K562 (cell line): Measurements from ENCODE around the gene ZNF554. TPM values are rescaled to one million over a fixed set of nuclear protein-coding genes. Genes with fewer than 3 reads are reported as not detected.
A peak's percentile ranks its signal among the peaks of the same experiment; 100 is the strongest.

Experiments
- CBX5 ChIP-seq: IDR thresholded peaks from 2 replicates; pipeline ENCODE4 v1.6.1; 2014; ENCODE audit warnings: low read depth, borderline replicate concordance
- CHD2 ChIP-seq: IDR thresholded peaks from 2 replicates; pipeline ENCODE4 v1.6.1; 2011; ENCODE audit warnings: low read depth, low read length
- CTBP1 ChIP-seq: fragments of 450-650 bp; IDR thresholded peaks from 2 replicates; pipeline ENCODE4 v1.6.1; 2016; ENCODE audit warnings: borderline replicate concordance
- DPF2 ChIP-seq: fragments of 450-650 bp; IDR thresholded peaks from 2 replicates; pipeline ENCODE4 v1.6.1; 2016
- EGR1 ChIP-seq: fragments of 450-650 bp; conservative IDR thresholded peaks from 2 replicates; pipeline ENCODE4 v1.6.1; 2017; ENCODE audit warnings: mild to moderate bottlenecking
- GTF2F1 ChIP-seq: IDR thresholded peaks from 2 replicates; pipeline ENCODE4 v1.6.1; 2011; ENCODE audit warnings: low read depth, low read length, improper control_type of control experiment
- NCOA4 ChIP-seq: fragments of 450-650 bp; IDR thresholded peaks from 2 replicates; pipeline ENCODE4 v1.6.1; 2018; ENCODE audit warnings: mild to moderate bottlenecking; ENCODE audit not compliant: partially characterized antibody
- NFIC ChIP-seq: fragments of 450-650 bp; IDR thresholded peaks from 2 replicates; pipeline ENCODE4 v1.6.1; 2017; ENCODE audit warnings: mild to moderate bottlenecking, inconsistent platforms
- PML ChIP-seq: IDR thresholded peaks from 2 replicates; pipeline ENCODE4 v1.6.1; 2012; ENCODE audit warnings: low read length, inconsistent platforms
- SMAD3 ChIP-seq: fragments of 450-650 bp; formaldehyde crosslinking; conservative IDR thresholded peaks from 2 replicates; pipeline ENCODE4 v1.4.0; 2020; ENCODE audit warnings: mild to moderate bottlenecking
- SOX6 ChIP-seq: fragments of 450-650 bp; IDR thresholded peaks from 2 replicates; pipeline ENCODE4 v1.6.1; 2014; ENCODE audit warnings: mild to moderate bottlenecking
- STAT5A ChIP-seq: IDR thresholded peaks from 2 replicates; pipeline ENCODE4 v1.6.1; 2012; ENCODE audit warnings: low read length, inconsistent platforms, borderline replicate concordance
- XRCC4 ChIP-seq: IDR thresholded peaks from one replicate; pipeline ENCODE4 v1.6.1; 2011; ENCODE audit not compliant: insufficient read depth, insufficient read length; ENCODE audit errors: extremely low read depth
- ZC3H11A ChIP-seq: IDR thresholded peaks from 2 replicates; pipeline ENCODE4 v1.6.1; 2012; ENCODE audit warnings: low read depth, low read length, improper control_type of control experiment
- ZNF398 ChIP-seq: fragments of 250-450 bp; sonication (Bioruptor Pico); IDR thresholded peaks from 2 replicates; pipeline ENCODE4 v1.8.0; 2021; ENCODE audit warnings: moderate library complexity, mild to moderate bottlenecking, inconsistent platforms
- ZNF561 ChIP-seq: fragments of 450-650 bp; formaldehyde crosslinking; conservative IDR thresholded peaks from 2 replicates; pipeline ENCODE4 v1.4.0; 2020; ENCODE audit warnings: mild to moderate bottlenecking, moderate library complexity
- ZNF57 ChIP-seq: fragments of 450-650 bp; formaldehyde crosslinking; IDR thresholded peaks from 2 replicates; pipeline ENCODE4 v1.4.0; 2020; ENCODE audit warnings: mild to moderate bottlenecking, moderate library complexity
- polyA plus RNA-seq, 8 experiments: library from polyadenylated mRNA; depleted of rRNA in 4 of 8; stranded (reverse) in 5 of 8; unstranded in 3 of 8; fragments of >200 nt; fragmentation: Nextera tagmentation in 2 of 8; fragmentation: Illumina TruSeq in 1 of 8; extraction: Ambion mirVana in 2 of 8; extraction: Trizol in 1 of 8; gene quantifications; 2 replicates each; pipeline versions ENCODE4 v1.2.1 to v1.2.3, GENCODE V29; 2011 to 2014; ENCODE audit warnings: inconsistent platforms in 1 of 8, missing spikeins in 1 of 8
- total RNA-seq, 7 experiments: library from RNA; depleted of rRNA in 6 of 7; stranded (reverse); fragments of >200 nt in 6 of 7; fragmentation: Illumina TruSeq in 2 of 7; extraction: Trizol in 2 of 7; gene quantifications; 2 replicates each; pipeline versions ENCODE4 v1.2.1 to v1.2.3, GENCODE V29; 2011 to 2021; ENCODE audit warnings: low replicate concordance in 1 of 7
- TF ChIP-seq, protein P1 (sequence below): IDR thresholded peaks from 2 replicates; pipeline ENCODE4 v1.6.1; 2011; ENCODE audit warnings: borderline replicate concordance, low read depth, mild to moderate bottlenecking, moderate library complexity, low read length; ENCODE audit not compliant: insufficient read depth, poor library complexity, severe bottlenecking
- TF ChIP-seq, protein P2 (sequence below), 2 experiments: fragments of 450-650 bp; conservative IDR thresholded peaks; 2 replicates each; pipeline ENCODE4 v1.6.1; 2017; ENCODE audit warnings: mild to moderate bottlenecking in 2 of 2, moderate library complexity in 2 of 2
- TF ChIP-seq, protein P3 (sequence below): fragments of 450-650 bp; IDR thresholded peaks from 2 replicates; pipeline ENCODE4 v1.6.1; 2016
- TF ChIP-seq, protein P4 (sequence below): sonication (generic); formaldehyde crosslinking; IDR thresholded peaks from 2 replicates; pipeline ENCODE4 v1.8.0; 2022; ENCODE audit warnings: mild to moderate bottlenecking, missing genetic modification reagents, borderline replicate concordance

ZNF554 gene
- total and polyA plus RNA-seq, 9 of the 15 experiments (the other 6 are each of a cell fraction or from before 2014, with no cell fraction given) = 0.07 to 1.8 (median 1.1) TPM

- TF ChIP-seq DPF2 (peak; percentile 86), ZNF57 (CRISPR knock-in tag) (no peak), ZNF561 (no peak), CTBP1 (peak; percentile 51; the same call in 1 of the 2 replicates), SOX6 (peak; percentile 85), PML (peak; percentile 69), STAT5A (peak; percentile 75; the same call in 1 of the 2 replicates), SMAD3 (no peak), NFIC (peak; percentile 51), EGR1 (no peak), CHD2 (no peak), CBX5 (no peak), XRCC4 (no peak), ZNF398 (CRISPR knock-in tag) (no peak), NCOA4 (no peak), GTF2F1 (no peak), ZC3H11A (no peak)
- TF ChIP-seq, protein P1, sequence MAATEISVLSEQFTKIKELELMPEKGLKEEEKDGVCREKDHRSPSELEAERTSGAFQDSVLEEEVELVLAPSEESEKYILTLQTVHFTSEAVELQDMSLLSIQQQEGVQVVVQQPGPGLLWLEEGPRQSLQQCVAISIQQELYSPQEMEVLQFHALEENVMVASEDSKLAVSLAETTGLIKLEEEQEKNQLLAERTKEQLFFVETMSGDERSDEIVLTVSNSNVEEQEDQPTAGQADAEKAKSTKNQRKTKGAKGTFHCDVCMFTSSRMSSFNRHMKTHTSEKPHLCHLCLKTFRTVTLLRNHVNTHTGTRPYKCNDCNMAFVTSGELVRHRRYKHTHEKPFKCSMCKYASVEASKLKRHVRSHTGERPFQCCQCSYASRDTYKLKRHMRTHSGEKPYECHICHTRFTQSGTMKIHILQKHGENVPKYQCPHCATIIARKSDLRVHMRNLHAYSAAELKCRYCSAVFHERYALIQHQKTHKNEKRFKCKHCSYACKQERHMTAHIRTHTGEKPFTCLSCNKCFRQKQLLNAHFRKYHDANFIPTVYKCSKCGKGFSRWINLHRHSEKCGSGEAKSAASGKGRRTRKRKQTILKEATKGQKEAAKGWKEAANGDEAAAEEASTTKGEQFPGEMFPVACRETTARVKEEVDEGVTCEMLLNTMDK = no peak
- TF ChIP-seq, protein P2, sequence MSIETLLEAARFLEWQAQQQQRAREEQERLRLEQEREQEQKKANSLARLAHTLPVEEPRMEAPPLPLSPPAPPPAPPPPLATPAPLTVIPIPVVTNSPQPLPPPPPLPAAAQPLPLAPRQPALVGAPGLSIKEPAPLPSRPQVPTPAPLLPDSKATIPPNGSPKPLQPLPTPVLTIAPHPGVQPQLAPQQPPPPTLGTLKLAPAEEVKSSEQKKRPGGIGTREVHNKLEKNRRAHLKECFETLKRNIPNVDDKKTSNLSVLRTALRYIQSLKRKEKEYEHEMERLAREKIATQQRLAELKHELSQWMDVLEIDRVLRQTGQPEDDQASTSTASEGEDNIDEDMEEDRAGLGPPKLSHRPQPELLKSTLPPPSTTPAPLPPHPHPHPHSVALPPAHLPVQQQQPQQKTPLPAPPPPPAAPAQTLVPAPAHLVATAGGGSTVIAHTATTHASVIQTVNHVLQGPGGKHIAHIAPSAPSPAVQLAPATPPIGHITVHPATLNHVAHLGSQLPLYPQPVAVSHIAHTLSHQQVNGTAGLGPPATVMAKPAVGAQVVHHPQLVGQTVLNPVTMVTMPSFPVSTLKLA (conservative IDR thresholded peaks at IDR 0.05) = no peak
- TF ChIP-seq, protein P3, sequence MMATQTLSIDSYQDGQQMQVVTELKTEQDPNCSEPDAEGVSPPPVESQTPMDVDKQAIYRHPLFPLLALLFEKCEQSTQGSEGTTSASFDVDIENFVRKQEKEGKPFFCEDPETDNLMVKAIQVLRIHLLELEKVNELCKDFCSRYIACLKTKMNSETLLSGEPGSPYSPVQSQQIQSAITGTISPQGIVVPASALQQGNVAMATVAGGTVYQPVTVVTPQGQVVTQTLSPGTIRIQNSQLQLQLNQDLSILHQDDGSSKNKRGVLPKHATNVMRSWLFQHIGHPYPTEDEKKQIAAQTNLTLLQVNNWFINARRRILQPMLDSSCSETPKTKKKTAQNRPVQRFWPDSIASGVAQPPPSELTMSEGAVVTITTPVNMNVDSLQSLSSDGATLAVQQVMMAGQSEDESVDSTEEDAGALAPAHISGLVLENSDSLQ = 0 out of 2 replicates have a peak, but pooled peaks have one; percentile 11
- TF ChIP-seq, protein P4, sequence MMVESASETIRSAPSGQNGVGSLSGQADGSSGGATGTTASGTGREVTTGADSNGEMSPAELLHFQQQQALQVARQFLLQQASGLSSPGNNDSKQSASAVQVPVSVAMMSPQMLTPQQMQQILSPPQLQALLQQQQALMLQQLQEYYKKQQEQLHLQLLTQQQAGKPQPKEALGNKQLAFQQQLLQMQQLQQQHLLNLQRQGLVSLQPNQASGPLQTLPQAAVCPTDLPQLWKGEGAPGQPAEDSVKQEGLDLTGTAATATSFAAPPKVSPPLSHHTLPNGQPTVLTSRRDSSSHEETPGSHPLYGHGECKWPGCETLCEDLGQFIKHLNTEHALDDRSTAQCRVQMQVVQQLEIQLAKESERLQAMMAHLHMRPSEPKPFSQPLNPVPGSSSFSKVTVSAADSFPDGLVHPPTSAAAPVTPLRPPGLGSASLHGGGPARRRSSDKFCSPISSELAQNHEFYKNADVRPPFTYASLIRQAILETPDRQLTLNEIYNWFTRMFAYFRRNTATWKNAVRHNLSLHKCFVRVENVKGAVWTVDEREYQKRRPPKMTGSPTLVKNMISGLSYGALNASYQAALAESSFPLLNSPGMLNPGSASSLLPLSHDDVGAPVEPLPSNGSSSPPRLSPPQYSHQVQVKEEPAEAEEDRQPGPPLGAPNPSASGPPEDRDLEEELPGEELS (CRISPR knock-in tag) = no peak
Observed at GRCh38 chr19:2865334-2866100, 45.8 kb downstream of the ZNF554 start (continued).
